Heart right ventricle (tissue), 16 donors: ENCODE measurements around the gene CDC42. TPM values are rescaled to one million over a fixed set of nuclear protein-coding genes. Genes with fewer than 3 reads are reported as not detected.

Experiments used
- ATAC-seq, 8 donors: fragments of 200-7000 bp; cut with Tn5 transposase; one replicate each; pipeline ENCODE4 v1.9.1; 2020; ENCODE audit warnings: mild to moderate bottlenecking in 8 of 8, moderate library complexity in 8 of 8, moderate number of reproducible peaks in 1 of 8
- DNase-seq, 2 donors: peaks; one replicate each; pipeline ENCODE4 v3.0.0-alpha.2; 2020
- H3K27ac ChIP-seq, 10 donors: fragments of 200-600 bp; sonication (generic) in 2 of 10; one replicate each; pipeline versions ENCODE4 v1.5.0 to v1.8.0; 2020 to 2022; ENCODE audit warnings: mild to moderate bottlenecking in 3 of 10
- H3K27me3 ChIP-seq, 7 donors: fragments of 200-600 bp; one replicate each; pipeline ENCODE4 v1.8.0; 2021 to 2022; ENCODE audit warnings: mild to moderate bottlenecking in 2 of 7
- H3K36me3 ChIP-seq, 9 donors: fragments of 200-600 bp; sonication (generic) in 1 of 9; one replicate each; pipeline versions ENCODE4 v1.5.0 to v1.8.0; 2020 to 2022; ENCODE audit warnings: mild to moderate bottlenecking in 2 of 9
- H3K4me1 ChIP-seq, 9 donors: fragments of 200-600 bp; sonication (generic) in 1 of 9; one replicate each; pipeline versions ENCODE4 v1.5.0 to v1.8.0; 2020 to 2022; ENCODE audit warnings: mild to moderate bottlenecking in 4 of 9
- H3K4me3 ChIP-seq, 10 donors: fragments of 200-600 bp; sonication (generic) in 2 of 10; one replicate each; pipeline versions ENCODE4 v1.5.0 to v1.8.0; 2020 to 2022; ENCODE audit warnings: mild to moderate bottlenecking in 7 of 10, moderate library complexity in 2 of 10
- H3K9me3 ChIP-seq, 11 donors: fragments of 200-600 bp in 10 of 11; sonication (generic) in 2 of 11; one replicate each; pipeline versions ENCODE4 v1.5.0 to v1.8.0; 2013 to 2022; ENCODE audit warnings: mild to moderate bottlenecking in 2 of 11, control low read depth in 1 of 11, moderate library complexity in 1 of 11
- WGBS, 2 donors: extraction: QIAGEN DNeasy Blood & Tissue Kit; methylation state at CpG; one replicate each; pipeline ENCODE4 v1.1.7; 2013; ENCODE audit warnings: inconsistent platforms in 1 of 2; 5-methylcytosine and 5-hydroxymethylcytosine counted together
- intact Hi-C, 10 donors: fragments of 100-400 bp; cut with DNase I; formaldehyde crosslinking; loops; one replicate each; pipeline versions ENCODE4 v1.11.1 to v1.14.2; 2022
- polyA plus RNA-seq, 2 donors: library from polyadenylated mRNA; stranded (reverse); fragments of 200-250 nt; gene quantifications; one replicate each; pipeline ENCODE4 v1.2.3, GENCODE V29; 2013
- total RNA-seq, 10 donors: library from RNA; stranded (reverse); fragmentation: NEBNext Ultra II Directional in 3 of 10; extraction: Animal tissue kit (Norgen Biotek cat#: 25700) in 3 of 10; gene quantifications; one replicate each; pipeline versions ENCODE4 v1.2.1 to v1.2.4, GENCODE V29; 2021 to 2023
- TF ChIP-seq, protein P1 (sequence below), 9 donors: fragments of 200-600 bp; sonication (generic) in 2 of 9; IDR thresholded peaks; one replicate each; pipeline versions ENCODE4 v1.5.0 to v1.8.0; 2021 to 2022; ENCODE audit warnings: antibody characterized with exemption in 9 of 9, mild to moderate bottlenecking in 5 of 9, moderate library complexity in 1 of 9
- donor health status: Arrhythmogenic right ventricular cardiomyopathy.
- donor health status: ischemic (EF 13 %, LVEDD 7.1; RV severe dilation, severe dysfunction).
- donor health status: healthy with polysubstance abuse.
- donor health status: DM: no; HTN: yes; CAD: no.
- donor health status: DM: no; HTN: no; CAD: no.
- donor health status: ischemic (EF 25% LVEDD 6.9; RV normal size, moderate dysfunction).
- donor health status: ischemic (EF 25% LVEDD 5.7; RV mildly dilated, moderate dysfunction).
- donor health status: healthy.
- donor health status: DM: yes; HTN: yes; CAD: no.
- donor health status: Ischemic cardiomyopathy.
- donor health status: ischemic (EF 35%, LVEDD 5.7; RV mildly dilated, moderate dysfunction).
- donor health status: nonischemic (EF 11% LVEDD 7.7; RV severe dilation, severe dysfunction).
- donor health status: DM: yes; HTN: yes; CAD: no.
- donor health status: PGD.
- donor health status: ischemic (EF 29% LVEDD 5.4; RV normal size, mild dysfunction).
- donor health status: nonischemic (EF 23%, LVEDD 6.1; RV moderate dilation, normal function).

Gene CDC42
- total and polyA plus RNA-seq, 12 donors, result 68.7 to 259 (median 168) TPM

- ATAC-seq (no peak), DNase-seq (no peak)
- Histone ChIP-seq H3K4me3 (no peak overlapping the region), H3K27ac (no peak overlapping the region), H3K4me1 (peaks cover 0 to 8% (median 0%) of the 10 kb centered on the region in 9 donors), H3K9me3 (no peaks in the 10 kb centered on the region), H3K27me3 (peaks cover 0 to 17% (median 5%) of the 10 kb centered on the region in 7 donors), H3K36me3 (no peaks in the 10 kb centered on the region)
- 71 to 77% methylated on average over 11 to 12 of the region's 12 CpGs for WGBS, 2 donors
- TF ChIP-seq, protein P1, sequence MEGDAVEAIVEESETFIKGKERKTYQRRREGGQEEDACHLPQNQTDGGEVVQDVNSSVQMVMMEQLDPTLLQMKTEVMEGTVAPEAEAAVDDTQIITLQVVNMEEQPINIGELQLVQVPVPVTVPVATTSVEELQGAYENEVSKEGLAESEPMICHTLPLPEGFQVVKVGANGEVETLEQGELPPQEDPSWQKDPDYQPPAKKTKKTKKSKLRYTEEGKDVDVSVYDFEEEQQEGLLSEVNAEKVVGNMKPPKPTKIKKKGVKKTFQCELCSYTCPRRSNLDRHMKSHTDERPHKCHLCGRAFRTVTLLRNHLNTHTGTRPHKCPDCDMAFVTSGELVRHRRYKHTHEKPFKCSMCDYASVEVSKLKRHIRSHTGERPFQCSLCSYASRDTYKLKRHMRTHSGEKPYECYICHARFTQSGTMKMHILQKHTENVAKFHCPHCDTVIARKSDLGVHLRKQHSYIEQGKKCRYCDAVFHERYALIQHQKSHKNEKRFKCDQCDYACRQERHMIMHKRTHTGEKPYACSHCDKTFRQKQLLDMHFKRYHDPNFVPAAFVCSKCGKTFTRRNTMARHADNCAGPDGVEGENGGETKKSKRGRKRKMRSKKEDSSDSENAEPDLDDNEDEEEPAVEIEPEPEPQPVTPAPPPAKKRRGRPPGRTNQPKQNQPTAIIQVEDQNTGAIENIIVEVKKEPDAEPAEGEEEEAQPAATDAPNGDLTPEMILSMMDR (IDR thresholded peaks at IDR 0.05), result no peak
- intact Hi-C loops, result loop anchor here in 1 of 10 donors (10.0 kb wide), 1 partner anchor 516 kb away; the partner anchor contains the start of gene C1QC
Observed at GRCh38 chr1:22128392-22128791, 75.9 kb downstream of the CDC42 start.

GRCh38 chr1:22129501-22130117 lies 77.1 kb downstream of the CDC42 start:
- no peaks in the 10 kb centered on the region for H3K9me3 ChIP-seq
- H3K4me3 ChIP-seq, result no peak overlapping the region
- ATAC-seq (no peak), DNase-seq (no peak)
- TF ChIP-seq, protein P1 (IDR thresholded peaks at IDR 0.05), result no peak
- intact Hi-C loops, result loop anchor here in 6 of 10 donors (10.0 kb wide), 4 partner anchors 145 to 515 kb away; partner anchors contain the start of gene C1QC (in 2 of the 6)
- H3K4me1 ChIP-seq, result peaks cover 0 to 8% (median 4%) of the 10 kb centered on the region in 9 donors
- no peaks in the 10 kb centered on the region for H3K36me3 ChIP-seq
- 90 to 91% methylated on average over 29 of the region's 29 CpGs for WGBS, 2 donors
- H3K27me3 ChIP-seq, result peaks cover 0 to 20% (median 6%) of the 10 kb centered on the region in 7 donors
- H3K27ac ChIP-seq, result no peak overlapping the region

DNA sequence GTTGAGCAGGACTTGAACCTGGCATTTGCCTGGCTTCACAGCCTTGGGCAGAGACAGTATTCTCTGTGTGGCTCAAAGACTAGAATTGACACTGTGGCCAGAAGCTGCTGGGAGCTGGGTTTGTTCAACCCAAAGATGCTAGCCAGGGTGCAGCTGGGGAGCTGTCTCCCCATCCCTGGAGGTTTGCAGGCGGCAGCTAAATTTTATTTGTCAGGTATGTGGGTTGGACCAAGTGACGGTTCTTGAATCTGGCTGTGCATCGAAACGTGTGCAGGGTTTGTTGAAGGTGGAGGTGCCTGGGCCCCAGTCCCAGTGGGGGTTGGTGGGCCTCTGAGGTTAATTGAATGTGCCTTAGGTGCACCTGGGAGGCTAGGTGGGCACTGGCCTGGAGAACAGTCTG lies 78.6 kb downstream of the CDC42 start:
- H3K36me3 ChIP-seq, result no peaks in the 10 kb centered on the region
- TF ChIP-seq, protein P1 (IDR thresholded peaks at IDR 0.05), result no peak
- no peak overlapping the region for H3K4me3 ChIP-seq
- H3K27me3 ChIP-seq, result peaks cover 0 to 28% (median 8%) of the 10 kb centered on the region in 7 donors
- DNase-seq (no peak), ATAC-seq (no peak)
- peaks cover 0 to 8% (median 4%) of the 10 kb centered on the region in 9 donors for H3K4me1 ChIP-seq
- no peaks in the 10 kb centered on the region for H3K9me3 ChIP-seq
- 89 to 91% methylated on average over 4 of the region's 4 CpGs for WGBS, 2 donors
- intact Hi-C loops, result loop anchor here in 5 of 10 donors (10.0 kb wide), 4 partner anchors 144 to 514 kb away; partner anchors contain the start of gene C1QC (in 1 of the 5)
- H3K27ac ChIP-seq, result no peak overlapping the region

GRCh38 chr1:22131875-22132486 lies 79.5 kb downstream of the CDC42 start:
- H3K27me3 ChIP-seq, result peaks cover 0 to 37% (median 10%) of the 10 kb centered on the region in 7 donors
- TF ChIP-seq, protein P1 (IDR thresholded peaks at IDR 0.05), result peak; percentile 18 to 79 (median 67)
- intact Hi-C loops, result loop anchor here in 5 of 10 donors (10.0 kb wide), 4 partner anchors 143 to 513 kb away; partner anchors contain the start of gene C1QC (in 1 of the 5)
- H3K36me3 ChIP-seq, result no peaks in the 10 kb centered on the region
- no peaks in the 10 kb centered on the region for H3K9me3 ChIP-seq
- peaks cover 0 to 8% (median 4%) of the 10 kb centered on the region in 9 donors for H3K4me1 ChIP-seq
- whole genome bisulfite sequencing, 2 donors, result 24 to 25% methylated on average over 10 of the region's 10 CpGs
- no peak overlapping the region for H3K4me3 ChIP-seq
- no peak overlapping the region for H3K27ac ChIP-seq
- peak in 3 of 8 donors; percentile 31 to 36 (median 35) for ATAC-seq
- DNase-seq, result no peak
